GM12892 (cell line): Measurements from ENCODE around the gene TRAPPC3.

ENCODE experiments used
- POLR2A ChIP-seq: IDR thresholded peaks from 2 replicates; pipeline ENCODE4 v1.6.1; 2011; ENCODE audit warnings: low read depth, low read length, control low read depth
- POLR2AphosphoS5 ChIP-seq: IDR thresholded peaks from 2 replicates; pipeline ENCODE4 v1.6.1; 2011; ENCODE audit warnings: low read depth, low read length, control low read depth
- TAF1 ChIP-seq: IDR thresholded peaks from 2 replicates; pipeline ENCODE4 v1.6.1; 2011; ENCODE audit warnings: low read depth, mild to moderate bottlenecking, control low read depth, low read length, borderline replicate concordance

DNA sequence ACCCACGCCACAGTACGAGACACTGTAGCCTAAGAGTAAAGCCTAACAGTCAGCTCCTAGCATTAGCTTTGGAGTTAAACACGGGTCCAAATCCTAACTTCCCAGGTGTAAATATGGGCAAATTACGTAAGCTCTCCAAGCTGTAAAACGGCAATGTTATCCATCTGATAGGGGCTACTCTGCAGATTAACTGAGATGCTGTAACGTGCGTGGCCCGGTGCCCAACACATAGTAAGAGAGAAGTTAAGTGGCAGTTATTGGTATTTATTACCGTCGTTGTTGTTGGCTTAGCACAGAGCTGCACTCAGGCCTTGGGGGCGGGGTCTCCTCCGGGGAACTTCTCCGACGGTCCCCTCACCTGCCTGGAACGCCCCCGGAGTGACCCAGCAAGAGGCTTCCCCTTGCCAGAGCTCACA is 457 bp downstream of the TRAPPC3 start:
- TF ChIP-seq TAF1 (no peak), POLR2AphosphoS5 (no peak; the same call in 1 of the 2 replicates), POLR2A (no peak)
